WERI-Rb-1 (cell line): Measurements from ENCODE around the gene ADCK1.
"Not testable (repeated sequence)": the region's sequence is repeated elsewhere in the genome, so short reads cannot be mapped to it uniquely, and the experiment has no call there.

Experiments used
- DNase-seq: peaks from one replicate; pipeline ENCODE4 v3.0.0-alpha.2; 2020
- H3K27ac ChIP-seq: fragments of 250-450 bp; sonication (Bioruptor Pico); 2 replicates; pipeline ENCODE4 v1.5.1; 2020; ENCODE audit warnings: mild to moderate bottlenecking, moderate library complexity
- H3K27me3 ChIP-seq: fragments of 250-450 bp; sonication (Bioruptor Pico); 2 replicates; pipeline ENCODE4 v1.5.1; 2021; ENCODE audit warnings: mild to moderate bottlenecking, low read depth, moderate library complexity; ENCODE audit not compliant: insufficient read depth, severe bottlenecking
- H3K36me3 ChIP-seq: fragments of 250-450 bp; sonication (Bioruptor Pico); 2 replicates; pipeline ENCODE4 v1.5.1; 2020; ENCODE audit warnings: mild to moderate bottlenecking, moderate library complexity
- H3K4me3 ChIP-seq: 2 replicates; pipeline ENCODE4 v1.5.1; 2011; ENCODE audit warnings: low read depth, mild to moderate bottlenecking, control low read depth, low read length
- H3K9me3 ChIP-seq: fragments of 250-450 bp; sonication (Bioruptor Pico); 2 replicates; pipeline ENCODE4 v1.5.1; 2021; ENCODE audit warnings: mild to moderate bottlenecking, moderate library complexity; ENCODE audit not compliant: severe bottlenecking
- CTCF ChIP-seq: IDR thresholded peaks from 2 replicates; pipeline ENCODE4 v1.5.1; 2011; ENCODE audit warnings: low read depth, mild to moderate bottlenecking, control low read depth, inconsistent platforms, low read length

ADCK1 gene

GRCh38 chr14:77790566-77791224, 9.2 kb upstream of the ADCK1 start:
- DNase-seq: peak; percentile 23
- TF ChIP-seq CTCF: no peak
- Histone ChIP-seq H3K27ac (no peak overlapping the region), H3K36me3 (no peaks in the 10 kb centered on the region), H3K4me3 (no peak overlapping the region), H3K27me3 (no peaks in the 10 kb centered on the region), H3K9me3 (no peaks in the 10 kb centered on the region)

- Histone ChIP-seq H3K27me3 (no peaks in the 10 kb centered on the region), H3K9me3 (no peaks in the 10 kb centered on the region), H3K4me3 (no peak overlapping the region), H3K36me3 (no peaks in the 10 kb centered on the region), H3K27ac (no peak overlapping the region)
- no peak for DNase-seq
- no peak for TF ChIP-seq CTCF
Measured at GRCh38 chr14:77791225-77791600, 8.7 kb upstream of the ADCK1 start.

GRCh38 chr14:77793255-77793654, 6.7 kb upstream of the ADCK1 start:
- not testable (repeated sequence) for H3K36me3 ChIP-seq, DNase-seq, H3K27ac ChIP-seq

GRCh38 chr14:77794357-77794756, 5.6 kb upstream of the ADCK1 start:
- no peak for TF ChIP-seq CTCF
- DNase-seq: no peak
- Histone ChIP-seq H3K4me3 (no peak overlapping the region), H3K27ac (no peak overlapping the region), H3K27me3 (no peaks in the 10 kb centered on the region), H3K36me3 (no peaks in the 10 kb centered on the region), H3K9me3 (no peaks in the 10 kb centered on the region)

More at GRCh38 chr14:77793255-77793654, 6.7 kb upstream of the ADCK1 start:
- H3K4me3 ChIP-seq, H3K27me3 ChIP-seq, H3K9me3 ChIP-seq: not testable (repeated sequence)

- H3K27ac ChIP-seq: peak overlapping the region; percentile 85
- not testable (repeated sequence) for DNase-seq, H3K27me3 ChIP-seq, H3K36me3 ChIP-seq, H3K9me3 ChIP-seq
- H3K4me3 ChIP-seq: peak overlapping the region; percentile 55
Measured at GRCh38 chr14:77799456-77799855, 453 bp upstream of the ADCK1 start.

- Histone ChIP-seq H3K9me3 (no peaks in the 10 kb centered on the region), H3K27ac (no peak overlapping the region), H3K27me3 (no peaks in the 10 kb centered on the region), H3K36me3 (no peaks in the 10 kb centered on the region), H3K4me3 (peak overlapping the region; percentile 55)
- TF ChIP-seq CTCF: no peak
- no peak for DNase-seq
Measured at GRCh38 chr14:77800814-77801213, 905 bp downstream of the ADCK1 start.

- peak; percentile 73 for DNase-seq
- Histone ChIP-seq H3K9me3 (no peaks in the 10 kb centered on the region), H3K4me3 (no peak overlapping the region), H3K36me3 (no peaks in the 10 kb centered on the region), H3K27me3 (no peaks in the 10 kb centered on the region), H3K27ac (no peak overlapping the region)
- TF ChIP-seq CTCF: peak; percentile 72
Measured at GRCh38 chr14:77804592-77804991, 4.7 kb downstream of the ADCK1 start.
